HG03108 (cell line): ENCODE measurements around the gene NFATC2.

ENCODE experiments used
- ATAC-seq: cut with Tn5 transposase; IDR thresholded peaks from one replicate; pipeline ENCODE4 v1.9.1; 2021; ENCODE audit warnings: moderate library complexity; ENCODE audit not compliant: unreplicated experiment

NFATC2 gene

GRCh38 chr20:51456511-51457509 lies 85.7 kb downstream of the NFATC2 start:
- ATAC-seq: no peak

- ATAC-seq: no peak
Observed at GRCh38 chr20:51454250-51454865, 88.2 kb downstream of the NFATC2 start.

- no peak for ATAC-seq
Observed at GRCh38 chr20:51452734-51453365, 89.7 kb downstream of the NFATC2 start.

DNA sequence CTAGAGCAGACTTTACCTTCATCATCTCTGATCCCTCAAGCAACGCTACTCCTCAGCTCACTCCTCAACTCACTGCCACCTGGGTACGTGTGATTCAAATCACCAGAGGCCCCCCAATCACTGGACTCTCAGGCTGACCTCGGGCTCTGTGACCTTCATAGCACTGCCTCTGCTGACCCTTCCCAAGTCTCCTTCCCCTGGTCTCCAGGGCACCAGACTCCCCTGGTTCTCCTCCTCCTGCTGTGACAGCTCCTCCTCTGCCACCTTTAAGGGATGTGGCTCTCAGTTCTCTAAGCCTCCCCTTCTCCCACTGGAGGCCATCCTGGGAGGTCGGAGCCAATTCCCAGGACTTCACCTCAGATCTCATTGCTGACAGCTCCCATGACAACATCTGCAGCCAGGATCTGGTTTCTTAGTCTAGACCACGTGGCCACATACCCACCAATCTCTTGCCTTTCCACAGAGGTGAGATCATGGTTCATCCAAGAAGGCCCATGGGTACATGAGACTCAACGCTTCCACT lies 90.4 kb downstream of the NFATC2 start:
- ATAC-seq: no peak

- no peak for ATAC-seq
Observed at GRCh38 chr20:51451484-51451883, 91.0 kb downstream of the NFATC2 start.

DNA sequence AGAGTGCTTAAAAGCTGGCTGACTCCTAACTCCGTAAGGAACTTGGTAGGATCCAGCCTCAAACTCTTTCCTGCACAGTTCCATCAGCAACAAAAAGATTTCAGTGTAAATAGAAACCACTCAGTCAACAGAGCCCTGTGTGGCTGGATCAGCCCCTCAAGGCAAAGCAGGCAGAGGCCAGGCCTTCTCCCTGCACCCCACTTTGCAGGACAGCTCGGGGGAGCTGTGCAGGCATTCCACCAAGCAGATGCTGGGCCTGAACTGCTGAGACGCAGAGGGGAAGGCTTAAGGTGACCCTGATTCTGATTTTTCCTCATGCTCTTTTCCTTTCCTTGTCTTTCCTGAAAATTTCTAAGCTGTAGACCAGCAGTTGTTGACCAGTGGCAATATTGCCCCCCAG lies 91.5 kb downstream of the NFATC2 start:
- ATAC-seq: no peak

DNA sequence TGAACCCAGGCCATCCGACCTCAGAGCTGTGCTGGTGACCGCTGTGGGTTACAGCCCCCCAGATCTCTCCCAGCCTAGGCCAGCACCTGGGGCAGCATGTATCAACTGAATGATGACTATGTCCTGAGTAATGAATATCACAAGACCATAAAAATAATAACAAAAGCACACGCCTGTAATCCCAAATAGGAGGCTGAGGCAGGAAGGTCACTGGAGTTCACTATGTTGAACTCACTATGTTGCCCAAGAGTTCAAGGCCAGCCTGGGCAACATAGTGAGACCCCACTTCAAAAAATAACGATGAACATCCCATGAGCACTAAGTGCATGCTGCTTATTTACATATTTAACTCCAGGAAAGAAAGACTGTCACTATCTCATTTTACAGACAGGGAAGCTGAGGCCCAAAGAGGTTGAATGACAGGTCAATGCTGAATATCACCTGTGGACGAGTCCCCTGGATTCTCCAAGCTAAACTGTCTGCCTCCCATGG lies 92.3 kb downstream of the NFATC2 start:
- no peak for ATAC-seq

- no peak for ATAC-seq
Observed at GRCh38 chr20:51449498-51450220, 92.9 kb downstream of the NFATC2 start.

GRCh38 chr20:51447765-51448148 lies 94.8 kb downstream of the NFATC2 start:
- no peak for ATAC-seq

GRCh38 chr20:51447097-51447764 lies 95.3 kb downstream of the NFATC2 start:
- no peak for ATAC-seq

- no peak for ATAC-seq
Observed at GRCh38 chr20:51446656-51447055, 95.9 kb downstream of the NFATC2 start.

DNA sequence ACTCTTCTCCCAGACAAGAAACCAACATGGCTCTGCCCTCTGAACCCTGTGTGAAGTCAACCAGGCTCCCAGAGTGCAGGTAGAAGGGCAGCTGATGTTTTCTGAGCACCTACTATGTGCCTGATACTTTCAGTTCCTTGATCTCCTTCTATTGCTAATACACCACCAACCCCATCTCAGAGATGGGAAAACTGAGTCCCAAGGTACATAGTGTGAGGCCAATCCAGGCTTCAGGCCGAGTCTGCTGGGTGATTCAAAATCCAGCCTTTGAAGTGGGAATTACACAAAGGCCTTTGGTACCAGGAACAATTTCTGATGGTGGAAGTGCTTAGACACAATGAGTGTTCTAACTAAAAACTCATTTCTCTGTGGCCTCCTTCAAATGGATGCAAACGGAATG lies 96.3 kb downstream of the NFATC2 start:
- ATAC-seq: no peak

DNA sequence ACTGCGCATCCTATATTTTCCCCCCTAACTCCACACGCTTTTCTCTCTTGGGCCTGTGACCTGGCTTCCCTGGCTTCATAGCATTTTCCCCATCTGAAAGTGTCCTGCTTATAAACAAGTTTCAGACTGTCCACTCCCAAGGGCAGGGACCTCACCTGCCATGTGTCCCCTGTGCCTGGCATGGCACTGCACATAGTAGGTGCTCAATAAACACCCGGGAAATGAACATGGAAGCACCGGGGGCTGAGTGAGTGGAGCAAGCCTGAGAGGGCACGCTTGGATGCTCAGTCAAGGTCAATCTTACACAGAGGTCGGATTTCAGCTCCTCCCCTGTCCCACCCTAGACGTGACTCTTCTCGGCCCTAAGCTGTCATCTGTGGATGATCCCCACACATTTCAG lies 96.9 kb downstream of the NFATC2 start:
- ATAC-seq: no peak

DNA sequence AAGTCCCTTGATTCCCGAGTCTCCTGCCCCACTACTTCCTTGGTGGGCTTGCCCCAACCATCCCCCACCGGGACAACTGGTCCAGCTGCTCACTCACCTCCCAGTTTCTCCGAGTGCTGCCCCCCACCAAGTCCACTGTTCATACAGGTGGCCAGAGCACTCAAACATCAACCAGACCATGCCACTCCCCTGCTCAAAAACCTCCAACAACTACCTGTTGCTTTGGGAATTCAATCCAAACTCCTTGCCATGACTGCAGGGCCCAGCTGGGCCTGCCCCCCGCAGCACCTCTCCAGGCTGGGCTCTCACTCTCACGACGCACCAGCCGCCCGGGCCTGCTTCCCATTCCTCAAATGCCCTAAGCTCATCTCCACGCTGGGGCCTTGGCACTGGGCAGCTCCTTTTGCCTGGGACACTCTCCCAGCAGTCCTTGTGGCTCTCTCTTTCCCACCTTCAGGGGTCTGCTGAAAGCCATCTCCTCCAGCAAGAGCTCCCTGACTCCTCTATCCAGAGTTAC lies 97.5 kb downstream of the NFATC2 start:
- no peak for ATAC-seq

- no peak for ATAC-seq
Observed at GRCh38 chr20:51444467-51444866, 98.1 kb downstream of the NFATC2 start.

- ATAC-seq: no peak
Observed at GRCh38 chr20:51442602-51443001, 99.9 kb downstream of the NFATC2 start.

DNA sequence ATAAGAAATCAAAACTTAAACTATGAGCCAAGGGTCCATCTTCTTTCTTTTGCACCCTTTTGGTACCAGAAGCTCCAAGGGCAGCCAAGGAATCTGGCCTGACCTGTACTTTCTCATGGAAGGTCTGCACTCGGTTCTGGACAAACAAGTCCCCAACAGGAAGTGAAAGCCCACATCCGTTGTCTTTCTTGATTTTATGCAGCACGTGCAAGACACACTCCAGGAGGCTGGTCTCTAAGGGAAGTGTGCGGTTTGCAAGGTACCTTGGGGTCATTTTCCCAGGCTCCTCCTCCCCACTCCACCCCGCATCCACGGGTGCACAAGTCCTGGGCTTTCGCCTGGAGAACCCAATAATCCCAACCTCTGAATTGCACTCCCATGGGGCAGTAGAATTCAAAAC lies 101.9 kb downstream of the NFATC2 start:
- no peak for ATAC-seq

- ATAC-seq: no peak
Observed at GRCh38 chr20:51439160-51439689, 103.3 kb downstream of the NFATC2 start.

DNA sequence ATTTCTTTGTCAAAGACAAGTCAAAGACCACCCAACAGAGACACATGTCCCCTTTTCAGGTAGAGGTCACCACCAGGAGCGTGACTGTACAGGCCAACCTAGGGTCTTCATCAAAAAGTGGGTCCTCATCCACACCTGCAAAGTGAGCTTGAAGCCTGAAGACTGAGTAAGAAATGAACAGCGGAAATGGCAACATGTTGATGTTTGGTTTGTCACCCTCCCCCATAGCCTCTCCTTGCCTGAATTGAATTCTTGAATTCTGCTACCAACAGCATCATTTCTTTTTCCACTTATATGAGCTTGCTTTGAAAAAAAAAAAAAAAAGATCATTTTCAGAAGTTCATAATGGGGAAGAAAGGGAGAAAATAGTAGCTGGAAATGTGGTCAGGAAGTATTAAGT lies 104.4 kb downstream of the NFATC2 start:
- no peak for ATAC-seq
